ES-I3 (cell line): Measurements from ENCODE around the gene PTPRU.

Experiments used
- H3K36me3 ChIP-seq: 2 replicates; pipeline ENCODE4 v1.6.1; 2013; ENCODE audit warnings: mild to moderate bottlenecking, low read length, control low read depth, moderate library complexity; ENCODE audit not compliant: insufficient read depth
- H3K4me1 ChIP-seq: 2 replicates; pipeline ENCODE4 v1.6.1; 2013; ENCODE audit warnings: mild to moderate bottlenecking, control low read depth, low read length; ENCODE audit not compliant: insufficient read depth
- H3K9ac ChIP-seq: 2 replicates; pipeline ENCODE4 v1.6.1; 2013; ENCODE audit warnings: low read depth, mild to moderate bottlenecking, low read length, moderate library complexity
- H3K9me3 ChIP-seq: 2 replicates; pipeline ENCODE4 v1.6.1; 2013; ENCODE audit warnings: mild to moderate bottlenecking, low read length, moderate library complexity; ENCODE audit not compliant: control insufficient read depth, insufficient read depth

PTPRU gene

GRCh38 chr1:29235955-29236711 is at the start of gene PTPRU:
TSS of gene PTPRU (plus strand) at chr1:29236522. CDS start at chr1:29236645, 123 bp downstream.
- peak within 1 kb of the TSS; percentile 75 for H3K9ac ChIP-seq
- no peaks in the 10 kb centered on the region for H3K9me3 ChIP-seq
- H3K4me1 ChIP-seq: peaks cover 15% of the 10 kb centered on the region
- no peaks in the 10 kb centered on the region for H3K36me3 ChIP-seq

GRCh38 chr1:29186707-29187106 is 49.6 kb upstream of the PTPRU start:
- H3K9me3 ChIP-seq: no peaks in the 10 kb centered on the region
- H3K4me1 ChIP-seq: peaks cover 20% of the 10 kb centered on the region
- no peaks in the 10 kb centered on the region for H3K36me3 ChIP-seq
- H3K9ac ChIP-seq: no peak overlapping the region

DNA sequence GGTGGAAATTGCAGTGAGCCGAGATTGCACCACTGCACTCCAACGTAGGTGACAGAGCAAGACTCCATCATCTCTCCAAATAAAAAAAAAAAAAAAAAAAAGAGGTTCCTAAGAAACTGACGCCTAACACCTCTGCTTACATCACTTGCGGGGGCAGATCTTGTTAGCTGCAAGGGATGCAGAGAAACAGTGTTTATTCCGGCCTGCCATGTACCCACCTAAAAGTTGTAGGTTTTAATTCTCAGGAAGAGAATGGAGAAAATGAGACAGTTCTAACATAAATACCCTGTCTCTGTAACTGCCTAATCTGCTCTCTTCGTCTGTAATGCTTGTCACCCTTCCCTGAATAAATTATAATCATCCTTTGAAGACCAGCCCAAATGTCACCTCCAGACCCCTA is 45.6 kb upstream of the PTPRU start:
- H3K4me1 ChIP-seq: peaks cover 16% of the 10 kb centered on the region
- no peaks in the 10 kb centered on the region for H3K9me3 ChIP-seq
- H3K36me3 ChIP-seq: no peaks in the 10 kb centered on the region
- H3K9ac ChIP-seq: no peak overlapping the region

GRCh38 chr1:29193879-29194455 is 42.4 kb upstream of the PTPRU start:
- Histone ChIP-seq H3K36me3 (no peaks in the 10 kb centered on the region), H3K9me3 (no peaks in the 10 kb centered on the region), H3K4me1 (no peaks in the 10 kb centered on the region; the same call in 1 of the 2 replicates), H3K9ac (no peak overlapping the region)

- no peaks in the 10 kb centered on the region; the same call in 1 of the 2 replicates for H3K4me1 ChIP-seq
- peaks cover 9% of the 10 kb centered on the region for H3K36me3 ChIP-seq
- no peak overlapping the region for H3K9ac ChIP-seq
- H3K9me3 ChIP-seq: no peaks in the 10 kb centered on the region
These were observed 40.4 kb upstream of the PTPRU start for GRCh38 chr1:29195881-29196291.

DNA sequence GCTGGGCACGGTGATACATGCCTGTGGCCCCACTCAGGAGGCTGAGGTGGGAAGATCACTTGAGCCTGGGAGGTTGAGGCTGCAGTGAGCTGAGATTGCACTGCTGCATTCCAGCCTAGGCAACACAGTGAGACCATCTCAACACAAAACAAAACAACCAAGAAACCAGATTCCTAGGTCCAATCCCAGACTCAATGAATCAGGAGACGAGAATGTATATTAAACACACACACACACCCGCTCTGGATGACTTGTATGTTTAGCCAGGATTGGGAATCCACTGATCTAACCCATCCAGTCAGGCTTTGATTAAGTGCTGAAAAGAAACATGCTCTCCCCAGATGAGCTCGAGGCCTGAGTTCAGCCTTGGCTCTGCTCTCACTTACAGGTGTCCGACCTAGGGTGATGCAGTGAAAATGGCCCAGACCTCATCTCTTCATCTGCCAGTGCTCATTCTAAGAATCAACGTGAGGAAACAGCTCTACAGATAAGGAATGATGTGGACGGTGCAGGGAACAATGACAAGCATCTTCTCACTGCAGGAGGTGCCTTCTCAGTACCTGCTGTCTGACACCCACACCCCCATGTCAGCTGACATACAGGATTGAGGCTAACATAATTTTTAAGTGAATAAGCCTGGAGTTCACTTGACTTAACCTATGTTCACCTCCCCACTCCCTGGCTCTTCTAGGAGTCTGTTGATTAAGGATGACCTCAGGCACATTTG is 39.3 kb upstream of the PTPRU start:
- no peak overlapping the region for H3K9ac ChIP-seq
- H3K4me1 ChIP-seq: peaks cover 4% of the 10 kb centered on the region; the same call in 1 of the 2 replicates
- H3K9me3 ChIP-seq: no peaks in the 10 kb centered on the region
- peaks cover 14% of the 10 kb centered on the region for H3K36me3 ChIP-seq

DNA sequence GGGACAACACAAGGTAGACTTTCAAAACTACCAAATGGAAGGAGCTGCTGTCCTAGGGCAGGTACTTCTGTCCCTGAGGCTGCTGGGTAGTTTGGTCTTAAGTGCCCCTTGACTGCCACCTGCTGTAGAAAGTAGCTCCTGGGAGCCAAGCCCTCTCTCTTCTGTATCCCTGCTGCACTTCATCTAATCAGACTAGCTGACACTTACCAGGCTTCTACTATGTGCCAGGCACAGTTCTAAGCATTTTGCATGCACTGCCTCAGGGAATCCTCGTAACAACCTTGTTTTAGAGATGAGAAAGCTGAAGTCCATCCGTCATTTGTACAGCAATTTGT is 38.8 kb upstream of the PTPRU start:
- H3K36me3 ChIP-seq: peaks cover 14% of the 10 kb centered on the region
- H3K9ac ChIP-seq: no peak overlapping the region
- H3K4me1 ChIP-seq: peaks cover 9% of the 10 kb centered on the region
- no peaks in the 10 kb centered on the region for H3K9me3 ChIP-seq

GRCh38 chr1:29197993-29198392 is 38.3 kb upstream of the PTPRU start:
- peaks cover 14% of the 10 kb centered on the region for H3K36me3 ChIP-seq
- no peak overlapping the region for H3K9ac ChIP-seq
- H3K4me1 ChIP-seq: peaks cover 10% of the 10 kb centered on the region
- H3K9me3 ChIP-seq: no peaks in the 10 kb centered on the region

DNA sequence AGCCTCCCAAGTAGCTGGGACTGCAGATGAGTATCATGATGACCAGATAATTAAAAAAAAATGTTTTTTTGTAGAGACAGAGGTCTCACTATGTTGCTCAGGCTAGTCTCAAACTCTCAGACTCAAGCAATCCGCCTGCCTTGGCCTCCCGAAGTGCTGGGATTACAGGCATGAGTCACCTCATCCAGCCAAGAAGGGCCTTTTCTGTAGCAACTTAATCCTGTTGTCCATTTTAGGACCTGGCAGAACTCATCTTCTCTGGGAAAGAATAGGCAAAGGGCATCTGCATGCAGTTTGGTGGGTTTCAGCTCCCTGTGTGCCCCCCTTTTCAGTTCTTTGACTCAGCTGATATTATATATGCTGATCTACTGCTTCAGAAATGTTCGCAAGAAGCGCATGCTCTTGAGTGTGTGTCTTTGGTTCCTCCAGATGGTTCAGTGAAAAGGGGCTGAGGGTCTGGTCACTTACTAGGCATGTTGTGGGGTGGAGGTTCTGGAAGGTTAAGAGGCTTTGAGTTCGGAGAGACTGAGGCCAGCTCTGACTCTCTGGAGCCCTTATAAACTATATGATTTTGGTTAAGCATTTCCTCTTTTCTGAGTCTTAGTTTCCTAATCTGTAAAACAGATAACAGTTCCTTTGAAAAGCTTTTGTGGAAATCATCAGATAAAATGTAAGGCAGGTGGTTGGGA is 35.3 kb upstream of the PTPRU start:
- Histone ChIP-seq H3K36me3 (peaks cover 17% of the 10 kb centered on the region), H3K9me3 (no peaks in the 10 kb centered on the region), H3K4me1 (peaks cover 10% of the 10 kb centered on the region), H3K9ac (no peak overlapping the region)

DNA sequence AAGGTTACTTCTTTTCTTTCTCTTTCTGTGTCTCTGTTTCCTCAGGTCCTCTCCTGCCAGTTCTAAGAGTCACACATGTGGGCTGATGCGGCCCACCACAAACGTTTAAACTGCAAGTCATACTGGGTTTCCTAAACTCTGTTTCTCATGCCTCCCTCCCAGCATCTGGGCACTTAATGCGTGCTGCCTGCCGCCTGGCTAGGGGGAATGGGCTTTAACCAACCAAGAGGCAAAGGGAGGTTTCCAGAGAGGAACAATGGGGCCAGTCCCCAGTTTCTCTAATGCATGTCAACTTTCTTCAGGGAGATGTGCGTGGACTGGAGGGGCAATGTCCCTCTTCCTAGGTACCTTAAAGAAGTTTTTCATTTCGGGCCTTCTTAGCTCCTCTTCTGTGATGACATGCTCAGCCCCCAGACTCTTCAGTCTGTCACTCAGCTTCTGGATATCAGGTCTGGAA is 34.7 kb upstream of the PTPRU start:
- Histone ChIP-seq H3K9me3 (no peaks in the 10 kb centered on the region), H3K36me3 (peaks cover 19% of the 10 kb centered on the region), H3K9ac (no peak overlapping the region), H3K4me1 (peaks cover 10% of the 10 kb centered on the region)

GRCh38 chr1:29202053-29202452 is 34.3 kb upstream of the PTPRU start:
- peaks cover 10% of the 10 kb centered on the region for H3K4me1 ChIP-seq
- H3K9ac ChIP-seq: no peak overlapping the region; the same call in 1 of the 2 replicates
- H3K9me3 ChIP-seq: no peaks in the 10 kb centered on the region
- peaks cover 19% of the 10 kb centered on the region for H3K36me3 ChIP-seq

- Histone ChIP-seq H3K9me3 (no peaks in the 10 kb centered on the region), H3K4me1 (peaks cover 10% of the 10 kb centered on the region), H3K9ac (no peak overlapping the region), H3K36me3 (peaks cover 19% of the 10 kb centered on the region)
These were observed 33.6 kb upstream of the PTPRU start for GRCh38 chr1:29202584-29203340.

GRCh38 chr1:29208442-29208841 is 27.9 kb upstream of the PTPRU start:
- Histone ChIP-seq H3K9ac (no peak overlapping the region), H3K9me3 (no peaks in the 10 kb centered on the region), H3K4me1 (peaks cover 8% of the 10 kb centered on the region; the same call in 1 of the 2 replicates), H3K36me3 (peaks cover 15% of the 10 kb centered on the region)

DNA sequence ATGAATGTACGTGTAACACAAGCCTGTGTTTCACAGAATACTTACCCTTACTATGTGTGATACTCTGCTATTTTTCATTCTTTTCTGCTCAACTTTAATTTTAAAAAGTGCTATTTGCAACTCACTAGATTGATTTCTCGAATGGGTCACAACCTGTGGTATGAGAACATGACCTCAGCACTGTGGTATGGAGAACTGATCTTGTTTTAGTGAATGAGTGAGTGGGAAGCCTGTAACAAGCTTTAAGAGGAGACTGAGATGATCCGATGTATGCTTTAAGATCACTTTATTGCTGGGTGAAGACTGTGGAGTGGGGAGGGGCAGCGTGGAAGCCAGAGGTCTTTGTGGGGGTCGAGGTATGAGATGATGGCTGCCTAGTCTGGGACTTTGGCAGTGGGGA is 27.1 kb upstream of the PTPRU start:
- Histone ChIP-seq H3K4me1 (peaks cover 8% of the 10 kb centered on the region; the same call in 1 of the 2 replicates), H3K36me3 (peaks cover 15% of the 10 kb centered on the region), H3K9ac (no peak overlapping the region), H3K9me3 (no peaks in the 10 kb centered on the region)
